HG03442 (cell line): ENCODE data around the gene ZNF487.
A peak's percentile ranks its signal among the peaks of the same experiment; 100 is the strongest.
"Not testable (repeated sequence)": the region's sequence is repeated elsewhere in the genome, so short reads cannot be mapped to it uniquely, and the experiment has no call there.

ENCODE experiments used
- ATAC-seq: cut with Tn5 transposase; IDR thresholded peaks from one replicate; pipeline ENCODE4 v1.9.1; 2021; ENCODE audit warnings: mild to moderate bottlenecking, moderate library complexity; ENCODE audit not compliant: unreplicated experiment

ZNF487 gene

DNA sequence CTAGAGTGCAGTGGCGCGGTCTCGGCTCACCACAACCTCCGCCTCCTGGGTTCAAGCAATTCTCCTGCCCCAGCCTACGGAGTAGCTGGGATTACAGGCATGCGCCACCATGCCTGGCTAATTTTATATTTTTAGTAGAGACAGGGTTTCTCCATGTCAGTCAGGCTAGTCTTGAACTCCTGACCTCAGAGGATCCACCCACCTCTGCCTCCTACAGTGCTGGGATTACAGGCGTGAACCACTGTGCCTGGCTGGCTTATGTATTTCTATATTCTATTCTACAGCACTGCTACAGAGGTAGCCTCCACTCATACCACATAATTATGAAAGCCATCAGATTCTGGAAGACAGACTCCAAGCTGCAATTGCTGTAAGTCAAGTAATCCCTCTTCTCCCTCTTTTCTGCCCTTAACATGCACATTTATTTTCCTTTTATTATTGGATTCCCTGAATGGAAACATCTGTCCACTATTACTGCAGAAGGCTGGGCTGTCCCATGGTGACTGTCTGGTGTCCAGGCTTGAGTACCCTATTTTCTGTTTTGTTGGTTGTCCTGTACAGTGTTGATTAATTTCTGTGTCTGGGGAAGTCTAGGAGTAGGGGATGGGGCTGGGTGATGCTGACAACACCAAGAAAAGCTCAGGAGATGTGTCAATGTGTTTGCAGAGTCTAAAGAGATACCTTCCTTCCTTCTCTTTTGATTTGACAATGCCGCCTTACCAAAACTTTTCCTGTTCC lies 5.8 kb upstream of the ZNF487 start:
- ATAC-seq: no peak

DNA sequence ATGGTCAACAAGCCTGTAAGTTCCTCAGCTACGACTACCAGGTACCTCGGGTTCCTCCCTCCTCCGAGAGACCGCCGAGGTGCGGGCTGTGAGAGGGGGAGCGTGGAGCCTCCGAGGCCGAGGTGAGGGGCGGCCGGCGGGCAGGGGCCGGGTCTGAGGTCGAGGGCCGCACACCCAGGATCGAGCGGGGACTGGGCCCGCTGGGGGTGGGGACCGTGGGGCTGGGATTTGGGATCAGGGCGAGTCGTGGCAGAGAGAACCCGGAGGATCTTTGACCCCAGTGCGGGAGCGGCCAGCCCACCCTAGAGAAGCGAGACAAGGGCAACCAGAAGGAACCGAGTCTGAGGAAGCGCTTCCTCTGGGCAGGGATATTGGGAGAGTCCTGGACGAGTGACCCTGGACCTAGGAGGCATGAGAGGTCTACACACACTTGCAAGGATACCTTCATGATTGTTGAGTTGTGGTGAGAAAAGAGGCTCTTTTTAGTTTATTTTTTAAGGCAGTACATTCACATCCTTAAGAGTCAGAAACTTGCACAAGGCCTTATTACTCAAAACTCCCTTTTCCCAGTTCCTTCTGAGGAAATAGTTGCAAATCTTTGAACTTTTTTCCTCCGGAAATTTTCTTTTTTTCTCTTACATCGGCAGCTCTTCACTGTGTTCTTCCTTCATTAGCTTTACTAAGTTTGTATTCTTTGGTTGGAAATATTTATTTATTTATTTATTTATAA lies 395 bp downstream of the ZNF487 start:
- ATAC-seq: no peak

DNA sequence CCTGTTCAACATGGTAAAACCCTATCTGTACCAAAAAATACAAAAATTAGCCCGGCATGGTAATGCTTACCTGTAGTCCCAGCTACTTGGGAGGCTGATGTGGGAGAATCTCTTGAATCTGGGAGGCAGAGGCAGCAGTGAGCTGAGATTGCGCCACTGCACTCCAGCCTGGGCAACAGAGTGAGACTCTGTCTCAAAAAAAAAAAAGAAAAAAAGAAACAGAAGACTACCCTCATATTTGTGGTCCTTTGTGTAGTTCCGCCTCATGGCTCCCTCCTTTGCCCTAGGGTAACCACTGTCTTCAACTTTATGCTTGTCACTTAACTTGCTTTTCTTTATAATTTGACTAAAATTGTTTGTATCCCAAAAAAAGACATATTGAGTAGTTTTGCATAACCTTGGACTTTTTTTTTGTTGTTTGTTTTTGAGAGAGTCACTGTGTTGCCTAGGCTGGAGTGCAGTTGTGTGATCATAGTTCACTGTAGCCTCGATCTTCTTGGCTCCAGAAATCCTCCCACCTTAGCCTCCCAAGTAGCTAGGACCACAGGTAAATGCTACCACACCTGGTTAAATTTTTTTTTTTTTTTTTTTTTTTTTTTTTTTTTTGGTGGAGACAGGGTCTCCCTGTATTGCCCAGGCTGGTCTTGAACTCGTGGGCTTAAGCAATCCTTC lies 3.7 kb downstream of the ZNF487 start:
- no peak for ATAC-seq

DNA sequence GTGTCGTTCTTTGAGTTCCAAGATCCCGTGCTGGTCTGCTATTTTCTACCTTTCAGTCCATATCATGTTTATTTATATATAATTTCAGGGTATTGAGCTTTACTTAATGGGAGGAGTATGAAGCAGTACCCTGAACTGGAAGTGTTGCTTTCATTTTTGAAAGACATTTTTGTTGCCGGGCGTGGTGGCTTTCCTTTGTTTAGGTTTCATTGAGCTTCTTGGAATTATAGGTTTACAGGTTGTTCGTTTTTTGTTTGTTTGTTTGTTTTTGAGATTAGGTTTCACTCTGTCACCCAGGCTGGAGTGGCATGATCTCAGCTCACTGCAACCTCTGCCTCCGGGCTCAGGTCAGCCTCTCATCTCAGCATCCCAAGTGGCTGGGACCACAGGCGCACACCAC lies 7.4 kb downstream of the ZNF487 start:
- no peak for ATAC-seq

DNA sequence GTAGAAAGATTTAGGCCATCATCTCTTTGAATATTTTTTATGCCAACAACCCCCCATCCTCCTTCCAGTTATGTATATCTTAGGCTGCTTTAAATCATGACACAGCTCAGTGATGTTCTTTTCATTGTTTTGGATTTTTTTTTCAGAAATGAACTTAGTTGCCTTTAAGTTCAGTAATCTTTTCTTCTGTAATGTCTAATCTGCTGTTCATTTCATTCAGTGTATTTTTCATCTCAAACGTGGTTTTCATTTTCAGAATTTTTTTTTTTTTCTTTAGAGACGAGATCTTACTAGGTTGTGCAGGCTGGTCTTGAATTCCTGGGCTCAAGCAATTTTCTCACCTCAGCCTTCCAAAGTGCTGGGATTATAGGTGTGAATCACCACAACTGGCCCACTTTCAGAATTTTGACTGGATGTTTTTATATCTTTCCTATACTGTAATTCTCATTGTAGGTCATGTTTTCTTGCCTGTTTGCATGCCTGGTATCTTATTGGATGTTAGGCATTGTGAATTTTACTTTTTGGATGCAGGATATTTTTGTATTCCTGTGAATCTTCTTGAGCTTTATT lies 8.1 kb downstream of the ZNF487 start:
- ATAC-seq: no peak

DNA sequence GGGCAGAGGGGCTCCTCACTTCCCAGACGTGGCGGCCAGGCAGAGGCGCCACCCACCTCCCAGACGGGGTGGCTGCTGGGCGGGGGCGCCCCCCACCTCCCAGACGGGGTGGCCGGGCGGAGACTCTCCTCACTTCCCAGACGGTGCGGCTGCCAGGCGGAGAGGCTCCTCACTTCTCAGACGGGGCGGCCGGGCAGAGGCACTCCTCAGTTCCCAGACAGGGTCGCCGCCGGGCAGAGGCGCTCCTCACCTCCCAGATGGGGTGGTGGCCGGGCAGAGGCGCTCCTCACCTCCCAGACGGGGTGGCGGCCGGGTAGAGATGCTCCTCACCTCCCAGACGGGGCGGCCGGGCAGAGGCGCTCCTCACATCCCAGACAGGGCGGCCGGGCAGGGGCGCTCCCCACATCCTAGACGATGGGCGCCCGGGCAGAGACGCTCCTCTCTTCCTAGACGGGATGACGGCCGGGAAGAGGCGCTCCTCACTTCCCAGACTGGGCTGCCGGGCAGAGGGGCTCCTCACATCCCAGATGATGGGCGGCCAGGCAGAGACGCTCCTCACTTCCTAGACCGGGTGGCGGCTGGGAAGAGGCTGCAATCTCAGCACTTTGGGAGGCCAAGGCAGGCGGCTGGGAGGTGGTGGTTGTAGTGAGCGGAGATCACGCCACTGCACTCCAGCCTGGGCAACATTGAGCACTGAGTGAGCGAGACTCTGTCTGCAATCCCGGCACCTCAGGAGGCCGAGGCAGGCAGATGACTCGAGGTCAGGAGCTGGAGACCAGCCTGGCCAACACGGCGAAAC lies 9.5 kb downstream of the ZNF487 start:
- not testable (repeated sequence) for ATAC-seq

DNA sequence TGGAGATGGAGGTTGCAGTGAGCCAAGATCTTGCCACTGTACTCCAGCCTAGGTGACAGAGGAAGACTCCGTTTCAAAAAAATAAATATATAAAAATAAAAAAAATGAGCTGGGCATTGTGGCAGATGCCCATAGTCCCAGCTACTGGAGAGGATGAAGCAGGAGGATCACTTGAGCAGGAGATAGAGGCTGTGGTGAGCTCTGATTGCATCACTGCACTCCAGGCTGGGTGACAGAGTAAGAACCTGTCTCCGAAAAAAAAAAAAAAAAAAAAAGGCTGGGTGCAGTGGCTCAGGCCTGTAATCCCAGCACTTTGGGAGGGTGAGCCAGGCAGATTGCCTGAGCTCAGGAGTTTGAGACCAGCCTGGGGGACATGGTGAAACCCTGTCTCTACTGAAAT lies 11.8 kb downstream of the ZNF487 start:
- ATAC-seq: no peak

DNA sequence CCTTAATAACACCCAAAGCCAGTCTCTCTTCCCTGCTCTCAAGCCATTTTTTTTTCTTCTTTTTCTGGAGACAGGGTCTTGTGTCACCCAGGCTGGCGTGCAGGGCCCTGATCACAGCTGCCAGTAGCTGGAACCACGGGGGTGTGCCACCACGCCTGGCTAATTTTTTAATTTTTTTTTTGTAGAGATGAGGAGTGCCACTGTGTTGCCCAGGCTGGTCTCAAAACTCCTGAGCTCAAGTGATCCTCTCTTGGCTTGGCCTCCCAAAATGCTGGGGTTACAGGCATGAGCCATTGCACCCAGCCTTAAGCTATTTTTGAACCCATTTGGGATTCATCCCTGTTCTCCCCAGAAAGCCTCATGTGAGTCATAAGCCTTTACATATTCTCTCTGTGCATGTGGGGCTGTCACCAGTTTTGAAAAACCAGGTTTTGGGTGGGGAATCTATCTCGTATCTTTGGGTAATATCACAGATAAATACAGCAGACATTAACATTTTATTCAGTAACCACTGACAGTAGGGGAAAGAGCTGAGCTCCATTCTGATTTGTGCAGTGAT lies 15.5 kb downstream of the ZNF487 start:
- ATAC-seq: no peak

DNA sequence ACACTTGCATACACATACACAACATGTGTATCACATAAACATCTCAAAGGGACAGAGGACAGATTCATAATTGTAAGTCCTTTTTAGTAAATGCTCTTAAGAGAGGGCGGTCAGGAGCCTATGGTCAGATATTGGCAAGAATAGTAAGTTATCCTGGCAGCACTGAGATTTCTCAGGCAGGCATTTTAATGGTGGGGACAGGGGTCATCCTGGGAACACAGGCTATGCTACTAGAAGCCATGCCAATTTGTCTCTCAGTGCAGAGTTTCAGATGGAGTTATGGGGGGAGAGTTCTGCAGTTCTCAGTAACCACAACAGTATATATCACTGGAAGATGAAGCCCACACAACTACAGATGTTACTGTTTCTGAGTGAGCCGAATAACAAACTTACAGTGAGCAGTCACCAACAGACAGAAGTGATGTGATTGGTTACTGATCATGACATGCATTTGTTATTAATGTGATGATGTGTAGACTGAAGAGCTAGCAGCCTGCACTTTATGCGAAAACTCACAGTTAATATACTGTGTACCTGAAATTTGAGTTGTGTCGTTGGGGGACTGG lies 16.4 kb downstream of the ZNF487 start:
- peak; percentile 31 for ATAC-seq

DNA sequence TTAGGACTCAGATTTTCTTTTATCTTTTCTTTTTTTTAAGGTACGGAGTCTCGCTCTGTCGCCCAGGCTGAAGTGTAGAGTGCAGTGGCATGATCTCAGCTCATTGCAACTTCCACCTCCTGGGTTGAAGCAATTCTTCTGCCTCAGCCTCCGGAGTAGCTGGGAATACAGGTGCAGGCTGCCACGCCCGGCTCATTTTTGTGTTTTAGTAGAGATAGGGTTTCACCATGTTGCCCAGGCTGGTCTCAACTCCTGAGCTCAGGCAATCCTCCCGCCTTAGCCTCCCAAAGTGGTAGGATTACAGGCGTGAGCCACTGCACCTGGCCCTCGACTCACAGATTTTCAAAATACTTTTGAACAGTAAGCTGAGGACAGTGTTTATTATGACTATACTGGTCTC lies 17.1 kb downstream of the ZNF487 start:
- ATAC-seq: not testable (repeated sequence)

DNA sequence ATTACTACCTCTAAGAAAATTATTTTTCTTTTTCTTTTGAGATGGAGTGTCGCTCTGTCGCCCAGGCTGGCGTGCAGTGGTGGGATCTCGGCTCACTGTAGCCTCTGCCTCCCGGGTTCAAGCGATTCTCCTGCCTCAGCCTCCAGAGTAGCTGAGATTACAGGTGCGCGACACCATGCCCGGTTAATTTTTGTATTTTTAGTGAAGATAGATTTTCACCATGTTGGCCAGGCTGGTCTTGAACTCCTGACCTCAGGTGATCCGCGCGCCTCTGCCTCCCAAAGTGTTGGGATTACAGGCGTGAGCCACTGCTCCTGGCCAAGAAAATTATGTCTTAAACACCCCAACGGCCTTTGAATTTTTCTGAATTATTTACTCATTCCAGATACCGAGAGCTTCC lies 19.6 kb downstream of the ZNF487 start:
- ATAC-seq: not testable (repeated sequence)

DNA sequence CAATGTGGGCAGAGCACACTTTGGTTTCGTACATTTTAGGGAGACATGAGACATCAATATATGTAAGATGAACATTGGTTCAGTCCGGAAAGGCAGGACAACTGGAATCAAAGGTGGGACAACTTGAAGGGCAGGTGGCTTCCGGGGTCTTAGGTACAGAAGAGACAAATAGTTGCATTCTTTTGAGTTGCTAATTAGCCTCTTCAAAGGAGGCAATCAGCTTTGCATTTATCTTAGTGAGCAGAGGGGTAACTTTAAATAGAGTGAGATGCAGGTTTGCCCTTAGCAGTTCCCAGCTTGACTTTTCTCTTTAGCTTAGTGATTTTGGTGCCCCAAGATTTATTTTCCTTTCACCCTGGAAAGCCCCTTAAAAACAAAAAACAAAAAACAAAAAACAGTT lies 21.3 kb downstream of the ZNF487 start:
- no peak for ATAC-seq

DNA sequence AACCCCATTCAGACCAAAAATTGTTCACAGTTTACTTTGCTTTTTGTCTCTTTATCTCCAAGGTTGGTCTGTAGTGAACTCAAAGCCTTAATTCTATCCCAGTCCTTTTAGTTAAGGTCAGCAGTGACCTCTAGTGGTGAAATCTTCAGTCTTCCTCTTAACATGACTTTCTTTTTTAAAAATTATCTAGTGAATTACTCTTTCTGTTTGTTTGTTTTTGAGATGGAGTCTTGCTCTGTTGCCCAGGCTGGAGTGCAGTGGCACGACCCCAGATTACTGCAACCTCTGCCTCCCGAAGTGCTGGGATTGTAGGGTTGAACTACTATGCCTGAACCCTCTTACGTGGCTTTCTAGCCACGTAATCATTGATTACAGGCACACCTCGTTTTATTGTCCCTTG lies 25.0 kb downstream of the ZNF487 start:
- peak; percentile 63 for ATAC-seq

DNA sequence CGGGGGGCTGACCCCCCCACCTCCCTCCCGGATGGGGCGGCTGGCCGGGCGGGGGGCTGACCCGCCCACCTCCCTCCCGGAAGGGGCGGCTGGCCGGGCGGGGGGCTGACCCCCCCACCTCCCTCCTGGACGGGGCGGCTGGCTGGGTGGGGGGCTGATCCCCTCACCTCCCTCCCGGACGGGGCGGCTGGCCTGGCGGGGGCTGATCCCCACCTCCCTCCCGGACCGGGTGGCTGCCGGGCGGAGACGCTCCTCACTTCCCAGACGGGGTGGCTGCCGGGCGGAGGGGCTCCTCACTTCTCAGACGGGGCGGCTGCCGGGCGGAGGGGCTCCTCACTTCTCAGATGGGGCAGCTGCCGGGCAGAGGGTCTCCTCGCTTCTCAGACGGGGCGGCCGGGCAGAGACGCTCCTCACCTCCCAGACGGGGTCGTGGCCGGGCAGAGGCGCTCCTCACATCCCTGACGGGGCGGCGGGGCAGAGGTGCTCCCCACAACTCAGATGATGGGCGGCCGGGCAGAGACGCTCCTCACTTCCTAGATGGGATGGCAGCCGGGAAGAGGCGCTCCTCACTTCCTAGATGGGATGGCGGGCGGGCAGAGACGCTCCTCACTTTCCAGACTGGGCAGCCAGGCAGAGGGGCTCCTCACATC lies 28.3 kb downstream of the ZNF487 start:
- not testable (repeated sequence) for ATAC-seq

DNA sequence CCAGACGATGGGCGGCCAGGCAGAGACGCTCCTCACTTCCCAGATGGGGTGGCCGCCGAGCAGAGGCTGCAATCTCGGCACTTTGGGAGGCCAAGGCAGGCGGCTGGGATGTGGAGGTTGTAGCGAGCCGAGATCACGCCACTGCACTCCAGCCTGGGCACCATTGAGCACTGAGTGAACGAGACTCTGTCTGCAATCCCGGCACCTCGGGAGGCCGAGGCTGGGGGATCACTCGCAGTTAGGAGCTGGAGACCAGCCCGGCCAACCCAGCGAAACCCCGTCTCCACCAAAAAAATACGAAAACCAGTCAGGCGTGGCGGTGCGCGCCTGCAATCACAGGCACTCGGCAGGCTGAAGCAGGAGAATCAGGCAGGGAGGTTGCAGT lies 28.8 kb downstream of the ZNF487 start:
- ATAC-seq: not testable (repeated sequence)

DNA sequence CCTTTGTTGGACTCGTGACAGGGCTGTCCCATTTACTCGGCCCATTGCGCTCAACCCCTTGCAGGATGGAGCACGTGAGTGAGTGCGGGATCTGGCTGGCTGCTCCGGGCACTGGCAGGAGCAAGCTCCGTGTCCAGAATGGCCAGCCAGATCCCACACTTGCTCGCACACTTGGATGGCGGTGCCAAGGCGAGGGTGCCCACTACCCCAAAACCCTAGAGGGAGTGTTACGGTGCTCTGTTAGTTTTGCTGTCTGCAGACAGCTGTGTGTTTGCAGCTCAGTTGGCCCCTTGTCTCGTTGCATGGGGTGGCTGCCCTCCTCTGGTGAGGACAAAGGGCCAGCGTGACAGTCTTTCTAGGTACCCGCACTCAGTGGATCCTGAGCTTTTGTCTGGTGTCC lies 34.2 kb downstream of the ZNF487 start:
- ATAC-seq: no peak

DNA sequence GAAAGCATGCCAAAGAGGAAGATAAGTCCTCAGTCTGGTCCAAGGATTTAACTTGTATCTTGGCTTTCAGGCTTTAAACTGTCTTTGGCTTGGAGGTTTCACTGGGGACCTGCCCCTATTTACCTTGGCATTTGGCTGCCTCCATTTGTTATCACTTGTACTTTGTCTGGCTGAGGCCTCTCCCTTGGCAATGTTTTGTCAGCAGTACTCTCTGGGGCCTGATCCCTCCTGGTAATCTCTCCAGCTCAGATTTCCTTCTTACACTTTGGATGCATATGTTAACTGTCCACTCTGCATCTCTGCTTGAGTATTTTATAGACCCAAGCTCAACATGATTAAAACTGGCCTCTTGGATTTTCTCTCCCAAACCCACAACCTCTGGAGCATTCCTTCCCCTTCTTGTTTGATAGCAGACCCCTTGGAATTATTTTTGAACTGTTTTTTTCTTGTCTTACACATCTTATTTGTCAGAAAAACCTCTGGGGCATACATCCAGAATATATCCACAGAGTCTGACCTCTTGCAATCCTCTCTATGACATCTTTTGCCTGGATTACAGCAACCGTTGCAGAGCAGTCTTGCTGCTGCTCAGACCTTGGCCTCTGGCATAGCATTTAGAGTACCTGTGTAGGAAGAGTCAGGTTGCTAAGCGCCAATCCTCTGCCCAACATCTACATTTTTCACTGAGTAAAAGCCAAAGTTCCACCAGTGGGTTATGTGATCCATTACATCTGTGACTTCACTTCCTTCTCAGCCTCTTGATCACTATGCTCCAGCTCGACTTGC lies 35.2 kb downstream of the ZNF487 start:
- no peak for ATAC-seq

DNA sequence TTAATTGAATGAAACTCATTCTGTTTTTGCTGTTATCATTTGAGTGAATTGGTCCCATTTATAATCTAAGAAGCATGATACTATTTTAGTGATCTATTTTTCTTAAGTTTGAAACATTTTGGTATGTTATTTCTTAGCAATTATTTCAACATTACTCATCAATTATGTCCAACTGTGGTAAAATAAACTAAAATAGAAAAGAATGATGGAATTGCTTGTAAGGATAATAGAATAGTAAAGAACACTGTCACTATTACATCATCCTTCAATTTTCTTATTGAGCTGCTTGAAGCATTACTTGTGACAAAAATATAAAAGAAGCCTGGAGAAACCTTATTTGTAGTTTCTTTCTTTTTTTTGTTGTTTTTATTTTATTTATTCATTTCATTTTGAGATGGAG lies 42.4 kb downstream of the ZNF487 start:
- no peak for ATAC-seq
